ENCODE measurements around the gene NAE1.
"Not testable (repeated sequence)": the region's sequence is repeated elsewhere in the genome, so short reads cannot be mapped to it uniquely, and the experiment has no call there.

NAE1 gene

DNA sequence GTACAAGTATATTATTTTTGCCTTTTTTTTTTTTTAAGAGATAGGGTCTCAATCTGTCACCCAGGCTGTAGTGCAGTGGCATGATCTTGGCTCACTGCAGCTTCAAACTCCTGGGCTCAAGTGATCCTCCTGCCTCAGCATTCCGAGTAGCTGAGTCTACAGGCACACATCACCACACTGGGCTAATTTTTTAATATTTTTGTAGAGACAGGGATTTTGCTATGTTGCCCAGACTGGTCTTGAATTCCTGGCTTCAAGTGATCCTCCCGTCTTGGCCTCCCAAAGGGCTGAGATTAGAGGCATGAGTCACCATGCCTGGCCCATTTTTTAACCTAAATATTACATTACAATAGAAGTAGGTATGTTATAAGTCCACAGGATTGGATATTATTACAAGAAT lies 32.6 kb downstream of the NAE1 start:
- H3K27ac ChIP-seq (ENCODE audit: insufficient read depth in 1 of 2, low read depth in 1 of 2, low read length in 2 of 2, poor library complexity in 1 of 2, severe bottlenecking in 2 of 2) = no peak overlapping the region
- H3K36me3 ChIP-seq (ENCODE audit: control insufficient read depth in 4 of 4, insufficient read depth in 4 of 4, low read length in 3 of 4) = peaks cover 0 to 12% (median 5%) of the 10 kb centered on the region in 4 experiments
- no peak overlapping the region for H3K4me3 ChIP-seq (ENCODE audit: control insufficient read depth in 1 of 7, extremely low read depth in 1 of 7, insufficient read depth in 4 of 7, low read depth in 2 of 7, low read length in 6 of 7)
- H3K27me3 ChIP-seq (replicated peaks in 2 of 5; ENCODE audit: control insufficient read depth in 4 of 5, insufficient read depth in 5 of 5, low read length in 4 of 5) = no peaks in the 10 kb centered on the region
- ChIA-PET POLR2A (interaction anchor here (0.6 kb wide), 1 partner anchor 46 kb away, joined by 4 read pairs; no protein-coding TSS in a partner anchor), CTCF (no interaction called here)
- peaks cover 0 to 2% (median 0%) of the 10 kb centered on the region in 5 experiments for H3K9me3 ChIP-seq (ENCODE audit: control extremely low read depth in 1 of 5, control insufficient read depth in 4 of 5, insufficient read depth in 2 of 5, low read depth in 1 of 5, low read length in 4 of 5)
- 100% methylated on average over 1 of the region's 2 CpGs for WGBS (ENCODE audit: insufficient coverage)
- no peak for DNase-seq
- no peaks in the 10 kb centered on the region for H3K4me1 ChIP-seq (ENCODE audit: control extremely low read depth in 1 of 4, control insufficient read depth in 4 of 4, insufficient read depth in 4 of 4, low read length in 3 of 4)

DNA sequence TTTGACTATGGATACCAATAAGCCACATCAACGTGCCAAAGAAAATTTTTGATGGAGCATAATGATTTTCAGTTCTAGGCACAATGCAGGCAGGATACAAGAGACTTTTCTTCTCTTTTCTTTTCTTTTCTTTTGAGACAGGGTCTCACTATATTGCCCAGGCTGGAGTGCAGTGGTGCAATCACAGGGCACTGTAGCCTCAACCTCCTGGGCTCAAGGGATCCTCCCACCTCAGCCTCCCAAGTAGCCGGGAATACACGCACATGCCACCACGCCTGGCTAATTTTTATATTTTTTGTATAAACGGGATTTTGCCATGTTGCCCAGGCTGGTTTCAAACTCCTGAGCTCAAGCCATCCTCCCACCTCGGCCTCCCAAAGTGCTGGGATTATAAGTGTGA lies 36.8 kb downstream of the NAE1 start:
- POLR2A ChIA-PET; DNase-seq; H3K9me3 ChIP-seq (ENCODE audit: control extremely low read depth in 1 of 5, control insufficient read depth in 4 of 5, insufficient read depth in 2 of 5, low read depth in 1 of 5, low read length in 4 of 5); H3K4me3 ChIP-seq (ENCODE audit: control insufficient read depth in 1 of 7, extremely low read depth in 1 of 7, insufficient read depth in 4 of 7, low read depth in 2 of 7, low read length in 6 of 7); H3K36me3 ChIP-seq (ENCODE audit: control insufficient read depth in 4 of 4, insufficient read depth in 4 of 4, low read length in 3 of 4); CTCF ChIA-PET; H3K27me3 ChIP-seq (replicated peaks in 2 of 5; ENCODE audit: control insufficient read depth in 4 of 5, insufficient read depth in 5 of 5, low read length in 4 of 5); H3K27ac ChIP-seq (ENCODE audit: insufficient read depth in 1 of 2, low read depth in 1 of 2, low read length in 2 of 2, poor library complexity in 1 of 2, severe bottlenecking in 2 of 2); H3K4me1 ChIP-seq (ENCODE audit: control extremely low read depth in 1 of 4, control insufficient read depth in 4 of 4, insufficient read depth in 4 of 4, low read length in 3 of 4): not testable (repeated sequence)
- 98% methylated on average over 6 of the region's 6 CpGs for WGBS (ENCODE audit: insufficient coverage)

- no peaks in the 10 kb centered on the region for H3K4me1 ChIP-seq (ENCODE audit: control extremely low read depth in 1 of 4, control insufficient read depth in 4 of 4, insufficient read depth in 4 of 4, low read length in 3 of 4)
- H3K27ac ChIP-seq (ENCODE audit: insufficient read depth in 1 of 2, low read depth in 1 of 2, low read length in 2 of 2, poor library complexity in 1 of 2, severe bottlenecking in 2 of 2) = no peak overlapping the region
- peaks cover 0 to 2% (median 0%) of the 10 kb centered on the region in 5 experiments for H3K27me3 ChIP-seq (replicated peaks in 2 of 5; ENCODE audit: control insufficient read depth in 4 of 5, insufficient read depth in 5 of 5, low read length in 4 of 5)
- no peaks in the 10 kb centered on the region for H3K9me3 ChIP-seq (ENCODE audit: control extremely low read depth in 1 of 5, control insufficient read depth in 4 of 5, insufficient read depth in 2 of 5, low read depth in 1 of 5, low read length in 4 of 5)
- POLR2A ChIA-PET = no interaction called here
- no peaks in the 10 kb centered on the region for H3K36me3 ChIP-seq (ENCODE audit: control insufficient read depth in 4 of 4, insufficient read depth in 4 of 4, low read length in 3 of 4)
- CTCF ChIA-PET = no interaction called here
- no peak for DNase-seq
- H3K4me3 ChIP-seq (ENCODE audit: control insufficient read depth in 1 of 7, extremely low read depth in 1 of 7, insufficient read depth in 4 of 7, low read depth in 2 of 7, low read length in 6 of 7) = no peak overlapping the region
- WGBS (ENCODE audit: insufficient coverage) = 75% methylated on average over 1 of the region's 3 CpGs
Measured at GRCh38 chr16:66790130-66790733, 40.5 kb downstream of the NAE1 start.

- DNase-seq = no peak
- H3K4me1 ChIP-seq (ENCODE audit: control extremely low read depth in 1 of 4, control insufficient read depth in 4 of 4, insufficient read depth in 4 of 4, low read length in 3 of 4) = no peaks in the 10 kb centered on the region
- no peaks in the 10 kb centered on the region for H3K36me3 ChIP-seq (ENCODE audit: control insufficient read depth in 4 of 4, insufficient read depth in 4 of 4, low read length in 3 of 4)
- H3K27ac ChIP-seq (ENCODE audit: insufficient read depth in 1 of 2, low read depth in 1 of 2, low read length in 2 of 2, poor library complexity in 1 of 2, severe bottlenecking in 2 of 2) = no peak overlapping the region
- no peaks in the 10 kb centered on the region for H3K9me3 ChIP-seq (ENCODE audit: control extremely low read depth in 1 of 5, control insufficient read depth in 4 of 5, insufficient read depth in 2 of 5, low read depth in 1 of 5, low read length in 4 of 5)
- H3K27me3 ChIP-seq (replicated peaks in 2 of 5; ENCODE audit: control insufficient read depth in 4 of 5, insufficient read depth in 5 of 5, low read length in 4 of 5) = peaks cover 0 to 2% (median 0%) of the 10 kb centered on the region in 5 experiments
- ChIA-PET CTCF (no interaction called here), POLR2A (no interaction called here)
- no peak overlapping the region for H3K4me3 ChIP-seq (ENCODE audit: control insufficient read depth in 1 of 7, extremely low read depth in 1 of 7, insufficient read depth in 4 of 7, low read depth in 2 of 7, low read length in 6 of 7)
- WGBS (ENCODE audit: insufficient coverage) = 100% methylated on average over 1 of the region's 2 CpGs
Measured at GRCh38 chr16:66787427-66787826, 43.3 kb downstream of the NAE1 start.

DNA sequence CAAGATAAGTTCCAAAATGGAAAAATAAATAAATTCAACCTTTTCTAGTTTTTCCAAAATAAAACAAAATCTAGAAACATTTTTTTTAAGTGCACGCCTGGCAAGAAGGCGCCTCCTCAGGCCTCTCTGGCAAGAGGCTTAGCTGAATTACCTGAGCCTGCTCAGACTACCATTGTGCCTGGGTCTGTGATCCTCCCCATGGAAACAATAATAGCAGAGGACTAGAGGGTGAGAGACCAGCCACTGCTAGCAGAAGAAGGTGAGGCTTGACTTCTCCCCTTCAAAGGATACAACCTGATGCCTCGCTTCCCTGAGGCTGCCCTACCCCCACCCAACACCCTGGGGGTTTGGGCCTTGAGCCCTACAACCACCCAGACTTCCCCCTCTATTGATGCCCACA lies 44.2 kb downstream of the NAE1 start:
- H3K36me3 ChIP-seq (ENCODE audit: control insufficient read depth in 4 of 4, insufficient read depth in 4 of 4, low read length in 3 of 4) = no peaks in the 10 kb centered on the region
- POLR2A ChIA-PET = no interaction called here
- peaks cover 0 to 2% (median 0%) of the 10 kb centered on the region in 5 experiments for H3K27me3 ChIP-seq (replicated peaks in 2 of 5; ENCODE audit: control insufficient read depth in 4 of 5, insufficient read depth in 5 of 5, low read length in 4 of 5)
- H3K4me1 ChIP-seq (ENCODE audit: control extremely low read depth in 1 of 4, control insufficient read depth in 4 of 4, insufficient read depth in 4 of 4, low read length in 3 of 4) = no peaks in the 10 kb centered on the region
- 100% methylated on average over 3 of the region's 3 CpGs for WGBS (ENCODE audit: insufficient coverage)
- CTCF ChIA-PET = no interaction called here
- no peak for DNase-seq
- no peaks in the 10 kb centered on the region for H3K9me3 ChIP-seq (ENCODE audit: control extremely low read depth in 1 of 5, control insufficient read depth in 4 of 5, insufficient read depth in 2 of 5, low read depth in 1 of 5, low read length in 4 of 5)
- H3K27ac ChIP-seq (ENCODE audit: insufficient read depth in 1 of 2, low read depth in 1 of 2, low read length in 2 of 2, poor library complexity in 1 of 2, severe bottlenecking in 2 of 2) = no peak overlapping the region
- H3K4me3 ChIP-seq (ENCODE audit: control insufficient read depth in 1 of 7, extremely low read depth in 1 of 7, insufficient read depth in 4 of 7, low read depth in 2 of 7, low read length in 6 of 7) = no peak overlapping the region

DNA sequence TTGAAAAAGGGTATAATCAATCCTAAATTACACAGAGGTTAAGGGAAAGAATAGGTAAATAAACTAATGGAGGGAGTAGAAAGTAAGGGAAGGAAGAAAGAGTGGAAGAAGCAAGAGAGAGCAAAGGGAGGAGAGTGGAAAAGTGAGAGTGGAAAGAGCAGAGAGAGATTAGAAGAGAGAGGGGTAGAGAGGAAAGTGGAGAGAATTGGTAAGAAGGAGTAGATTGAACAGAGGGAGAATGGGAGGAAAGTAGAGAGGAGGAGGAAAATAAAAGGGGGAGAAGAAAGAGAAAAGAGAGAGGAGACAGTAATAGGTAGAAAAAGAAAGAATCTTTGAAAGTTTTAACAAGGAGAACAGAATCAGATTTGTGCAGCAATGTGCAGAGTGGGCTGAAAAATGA lies 54.3 kb downstream of the NAE1 start:
- POLR2A ChIA-PET = no interaction called here
- Histone ChIP-seq H3K9me3 (ENCODE audit: control extremely low read depth in 1 of 5, control insufficient read depth in 4 of 5, insufficient read depth in 2 of 5, low read depth in 1 of 5, low read length in 4 of 5) (no peaks in the 10 kb centered on the region), H3K4me1 (ENCODE audit: control extremely low read depth in 1 of 4, control insufficient read depth in 4 of 4, insufficient read depth in 4 of 4, low read length in 3 of 4) (no peaks in the 10 kb centered on the region), H3K27ac (ENCODE audit: insufficient read depth in 1 of 2, low read depth in 1 of 2, low read length in 2 of 2, poor library complexity in 1 of 2, severe bottlenecking in 2 of 2) (no peak overlapping the region), H3K4me3 (ENCODE audit: control insufficient read depth in 1 of 7, extremely low read depth in 1 of 7, insufficient read depth in 4 of 7, low read depth in 2 of 7, low read length in 6 of 7) (no peak overlapping the region), H3K36me3 (ENCODE audit: control insufficient read depth in 4 of 4, insufficient read depth in 4 of 4, low read length in 3 of 4) (no peaks in the 10 kb centered on the region), H3K27me3 (replicated peaks in 2 of 5; ENCODE audit: control insufficient read depth in 4 of 5, insufficient read depth in 5 of 5, low read length in 4 of 5) (no peaks in the 10 kb centered on the region)
- CTCF ChIA-PET = interaction anchor here (0.7 kb wide), 1 partner anchor 49 kb away, joined by 4 read pairs; no protein-coding TSS in a partner anchor
- DNase-seq = no peak

DNA sequence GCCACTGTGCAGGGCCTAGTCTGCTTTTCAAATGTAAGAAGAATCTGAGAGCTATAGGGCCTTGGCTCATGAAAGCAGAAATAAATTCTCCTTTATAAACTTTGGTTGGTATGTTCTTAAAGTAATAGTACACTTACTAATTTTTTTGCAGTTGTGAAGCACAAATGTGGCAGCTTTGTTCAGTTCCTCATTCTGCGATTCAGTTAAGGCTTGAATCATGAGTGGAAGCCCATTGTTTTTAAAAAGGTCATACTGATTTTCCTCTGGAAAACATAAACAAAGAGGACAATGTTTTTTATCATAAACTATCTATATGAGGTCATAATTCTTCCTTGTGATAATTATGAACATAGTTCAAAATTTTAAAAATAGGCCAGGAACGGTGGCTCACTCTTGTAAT lies 55.8 kb downstream of the NAE1 start:
- no peak overlapping the region for H3K27ac ChIP-seq (ENCODE audit: insufficient read depth in 1 of 2, low read depth in 1 of 2, low read length in 2 of 2, poor library complexity in 1 of 2, severe bottlenecking in 2 of 2)
- CTCF ChIA-PET = no interaction called here
- no peak overlapping the region for H3K4me3 ChIP-seq (ENCODE audit: control insufficient read depth in 1 of 7, extremely low read depth in 1 of 7, insufficient read depth in 4 of 7, low read depth in 2 of 7, low read length in 6 of 7)
- H3K9me3 ChIP-seq (ENCODE audit: control extremely low read depth in 1 of 5, control insufficient read depth in 4 of 5, insufficient read depth in 2 of 5, low read depth in 1 of 5, low read length in 4 of 5) = no peaks in the 10 kb centered on the region
- WGBS (ENCODE audit: insufficient coverage) = 100% methylated on average over 1 of the region's 2 CpGs
- POLR2A ChIA-PET = interaction anchor here (0.5 kb wide), 1 partner anchor 93 kb away, joined by 3 read pairs; no protein-coding TSS in a partner anchor
- peak in 1 of 3 donors; percentile 14 for DNase-seq
- H3K27me3 ChIP-seq (replicated peaks in 2 of 5; ENCODE audit: control insufficient read depth in 4 of 5, insufficient read depth in 5 of 5, low read length in 4 of 5) = no peaks in the 10 kb centered on the region
- H3K4me1 ChIP-seq (ENCODE audit: control extremely low read depth in 1 of 4, control insufficient read depth in 4 of 4, insufficient read depth in 4 of 4, low read length in 3 of 4) = no peaks in the 10 kb centered on the region
- no peaks in the 10 kb centered on the region for H3K36me3 ChIP-seq (ENCODE audit: control insufficient read depth in 4 of 4, insufficient read depth in 4 of 4, low read length in 3 of 4)
